Psoas muscle (tissue), 8 donors: Measurements from ENCODE around the gene TEAD4. TPM values are rescaled to one million over a fixed set of nuclear protein-coding genes. Genes with fewer than 3 reads are reported as not detected.

ENCODE experiments used
- ATAC-seq, 4 donors: fragments of 200-7000 bp; cut with Tn5 transposase; one replicate each; pipeline ENCODE4 v1.9.1; 2020; ENCODE audit warnings: moderate library complexity in 3 of 4, mild to moderate bottlenecking in 2 of 4
- DNase-seq, 2 donors: peaks; one replicate each; pipeline ENCODE4 v3.0.0-alpha.2; 2020
- H3K27ac ChIP-seq: fragments of 200-600 bp; one replicate; pipeline ENCODE4 v1.8.0; 2022
- H3K27me3 ChIP-seq, 3 donors: fragments of 200-600 bp in 1 of 3; one replicate each; pipeline versions ENCODE4 v1.6.1 to v1.8.0; 2013 to 2022; ENCODE audit warnings: low read length in 2 of 3, mild to moderate bottlenecking in 2 of 3, moderate library complexity in 1 of 3; ENCODE audit not compliant: insufficient read depth in 3 of 3
- H3K36me3 ChIP-seq, 2 donors: fragments of 200-600 bp in 1 of 2; one replicate each; pipeline versions ENCODE4 v1.6.1 to v1.8.0; 2013 to 2022; ENCODE audit warnings: low read depth in 1 of 2, mild to moderate bottlenecking in 1 of 2, moderate library complexity in 1 of 2; ENCODE audit not compliant: insufficient read depth in 1 of 2
- H3K4me1 ChIP-seq: fragments of 200-600 bp; one replicate; pipeline ENCODE4 v1.8.0; 2022
- H3K4me3 ChIP-seq: fragments of 200-600 bp; one replicate; pipeline ENCODE4 v1.8.0; 2022; ENCODE audit warnings: mild to moderate bottlenecking
- H3K9me3 ChIP-seq: fragments of 200-600 bp; one replicate; pipeline ENCODE4 v1.8.0; 2022
- WGBS, 3 donors: extraction: QIAGEN DNeasy Blood & Tissue Kit; methylation state at CpG; one replicate each; pipeline versions ENCODE4 v1.1.6 to v1.1.7; 2013; 5-methylcytosine and 5-hydroxymethylcytosine counted together
- intact Hi-C, 2 donors: fragments of 100-400 bp; cut with DNase I; formaldehyde crosslinking; loops; one replicate each; pipeline versions ENCODE4 v1.11.0 to v1.14.2; 2022
- polyA plus RNA-seq, 3 donors: library from polyadenylated mRNA; stranded (reverse); fragments of 200-250 nt; gene quantifications; one replicate each; pipeline ENCODE4 v1.2.3, GENCODE V29; 2013
- total RNA-seq, 4 donors: library from RNA; stranded (reverse); fragmentation: NEBNext Ultra II Directional in 2 of 4; extraction: Animal tissue kit (Norgen Biotek cat#: 25700) in 2 of 4; gene quantifications; one replicate each; pipeline versions ENCODE4 v1.2.1 to v1.2.4, GENCODE V29; 2021 to 2023
- TF ChIP-seq, protein P1 (sequence below): fragments of 200-600 bp; IDR thresholded peaks from one replicate; pipeline ENCODE4 v1.8.0; 2022; ENCODE audit warnings: antibody characterized with exemption
- donor health status: healthy with polysubstance abuse.
- donor health status: DM: no; HTN: no; CAD: no; lungs with moderate emphysema.
- donor health status: Bipolar disorder and iron deficiency.
- donor health status: healthy.
- donor health status: DM: yes; HTN: yes; CAD: no.
- donor health status: DM: no; HTN: no; CAD: no.
- donor health status: DM: no; HTN: no; CAD: no.
- donor health status: DM: yes; HTN: yes; CAD: no.

Gene TEAD4
- total and polyA plus RNA-seq, 7 donors = 71.2 to 236 (median 96.2) TPM

- DNase-seq (no peak), ATAC-seq (peak in 2 of 4 donors; percentile 2 to 11)
- Histone ChIP-seq H3K9me3 (no peaks in the 10 kb centered on the region), H3K4me1 (peaks cover 56% of the 10 kb centered on the region), H3K36me3 (peaks cover 0 to 9% of the 10 kb centered on the region in 2 donors), H3K27ac (peak overlapping the region; percentile 76), H3K4me3 (no peak overlapping the region), H3K27me3 (no peaks in the 10 kb centered on the region)
- TF ChIP-seq, protein P1, sequence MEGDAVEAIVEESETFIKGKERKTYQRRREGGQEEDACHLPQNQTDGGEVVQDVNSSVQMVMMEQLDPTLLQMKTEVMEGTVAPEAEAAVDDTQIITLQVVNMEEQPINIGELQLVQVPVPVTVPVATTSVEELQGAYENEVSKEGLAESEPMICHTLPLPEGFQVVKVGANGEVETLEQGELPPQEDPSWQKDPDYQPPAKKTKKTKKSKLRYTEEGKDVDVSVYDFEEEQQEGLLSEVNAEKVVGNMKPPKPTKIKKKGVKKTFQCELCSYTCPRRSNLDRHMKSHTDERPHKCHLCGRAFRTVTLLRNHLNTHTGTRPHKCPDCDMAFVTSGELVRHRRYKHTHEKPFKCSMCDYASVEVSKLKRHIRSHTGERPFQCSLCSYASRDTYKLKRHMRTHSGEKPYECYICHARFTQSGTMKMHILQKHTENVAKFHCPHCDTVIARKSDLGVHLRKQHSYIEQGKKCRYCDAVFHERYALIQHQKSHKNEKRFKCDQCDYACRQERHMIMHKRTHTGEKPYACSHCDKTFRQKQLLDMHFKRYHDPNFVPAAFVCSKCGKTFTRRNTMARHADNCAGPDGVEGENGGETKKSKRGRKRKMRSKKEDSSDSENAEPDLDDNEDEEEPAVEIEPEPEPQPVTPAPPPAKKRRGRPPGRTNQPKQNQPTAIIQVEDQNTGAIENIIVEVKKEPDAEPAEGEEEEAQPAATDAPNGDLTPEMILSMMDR = no peak
- intact Hi-C loops = loop anchor here in 1 of 2 donors (10.0 kb wide), 1 partner anchor 191 kb away; the partner anchor contains the start of gene TEX52
- WGBS, 3 donors = 23 to 55% (median 41%) methylated on average over 6 to 7 of the region's 7 CpGs
Measured at GRCh38 chr12:3045989-3046388, 86.8 kb downstream of the TEAD4 start.

DNA sequence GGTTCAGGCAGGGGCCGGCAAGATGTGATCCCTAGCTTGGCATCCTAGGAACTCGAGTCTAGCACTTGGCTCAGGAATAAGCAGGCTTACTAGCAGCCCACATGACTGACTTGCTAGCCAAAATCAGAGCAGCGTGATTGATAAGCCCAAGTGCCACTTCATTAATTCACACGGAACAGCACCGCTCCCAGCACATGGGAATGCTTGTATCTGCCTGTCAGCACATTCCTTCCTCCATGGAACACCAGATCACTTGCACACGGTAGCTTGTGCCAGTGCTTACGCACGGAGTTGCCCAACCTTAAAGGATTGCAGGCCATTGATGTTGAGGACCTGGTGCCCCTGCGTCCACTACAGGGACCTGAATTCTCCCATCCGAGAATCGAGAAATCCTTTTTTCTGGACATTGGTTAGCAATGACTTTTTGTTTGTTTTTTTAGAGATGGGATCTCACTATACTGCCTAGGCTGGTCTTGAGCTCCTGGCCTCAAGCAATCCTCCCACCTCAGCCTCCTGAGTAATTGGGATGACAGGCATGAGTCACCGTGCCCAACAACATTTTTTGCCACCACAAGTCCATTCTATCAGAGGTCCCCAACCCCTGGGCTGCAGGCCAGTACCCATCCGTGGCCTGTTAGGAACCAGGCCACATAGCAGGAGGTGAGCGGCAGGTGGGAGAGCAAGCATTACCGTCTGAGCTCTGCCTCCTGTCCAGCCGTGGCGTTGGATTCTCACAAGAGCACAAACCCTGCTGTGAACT lies 87.4 kb downstream of the TEAD4 start:
- TF ChIP-seq, protein P1 = no peak
- H3K4me3 ChIP-seq = no peak overlapping the region
- WGBS, 3 donors = 38 to 39% (median 39%) methylated on average over 17 of the region's 17 CpGs
- DNase-seq (peak; percentile 72 to 90), ATAC-seq (peak; percentile 84 to 88 (median 85))
- peak overlapping the region; percentile 76 for H3K27ac ChIP-seq
- peaks cover 55% of the 10 kb centered on the region for H3K4me1 ChIP-seq
- no peaks in the 10 kb centered on the region for H3K9me3 ChIP-seq
- H3K36me3 ChIP-seq = peaks cover 0 to 6% of the 10 kb centered on the region in 2 donors
- H3K27me3 ChIP-seq = no peaks in the 10 kb centered on the region
- intact Hi-C loops = loop anchor here in 1 of 2 donors (10.0 kb wide), 1 partner anchor 192 kb away; the partner anchor contains the start of gene TEX52

DNA sequence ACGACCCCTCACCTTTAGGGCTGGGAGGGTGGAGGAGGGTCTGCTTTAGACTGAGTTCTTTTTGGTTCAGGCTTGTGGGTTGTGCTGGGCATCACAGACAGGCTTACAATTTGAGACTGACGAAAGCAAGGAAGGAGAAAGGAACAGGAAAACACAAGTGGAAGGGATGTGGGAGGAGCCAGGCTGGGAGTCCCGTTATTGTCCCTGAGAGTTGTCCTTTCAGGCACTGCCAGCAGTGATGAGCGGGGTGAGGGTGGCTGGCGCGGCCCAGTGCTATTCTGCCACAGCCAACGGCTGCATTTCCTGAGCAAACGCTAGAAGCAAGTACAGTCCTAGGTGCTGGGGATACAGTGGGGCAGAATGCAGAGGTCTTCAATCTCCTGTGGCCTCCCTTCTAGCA lies 88.8 kb downstream of the TEAD4 start:
- intact Hi-C loops = loop anchor here in 1 of 2 donors (10.0 kb wide), 1 partner anchor 193 kb away; the partner anchor contains the start of gene TEX52
- DNase-seq = no peak

GRCh38 chr12:3048540-3048939 lies 89.3 kb downstream of the TEAD4 start:
- Histone ChIP-seq H3K27me3 (no peaks in the 10 kb centered on the region), H3K9me3 (no peaks in the 10 kb centered on the region), H3K27ac (no peak overlapping the region), H3K4me3 (no peak overlapping the region), H3K36me3 (peaks cover 0 to 6% of the 10 kb centered on the region in 2 donors), H3K4me1 (peaks cover 40% of the 10 kb centered on the region)
- no peak for DNase-seq
- WGBS, 3 donors = 95 to 100% (median 96%) methylated on average over 4 of the region's 4 CpGs
- TF ChIP-seq, protein P1 = no peak
- no peak for ATAC-seq
- intact Hi-C loops = loop anchor here in 1 of 2 donors (10.0 kb wide), 1 partner anchor 194 kb away; the partner anchor contains the start of gene TEX52

More for the DNA sequence above, 88.8 kb downstream of the TEAD4 start:
- Histone ChIP-seq H3K4me3 (no peak overlapping the region), H3K27ac (peak overlapping the region; percentile 16), H3K9me3 (no peaks in the 10 kb centered on the region), H3K27me3 (no peaks in the 10 kb centered on the region), H3K4me1 (peaks cover 42% of the 10 kb centered on the region), H3K36me3 (peaks cover 0 to 6% of the 10 kb centered on the region in 2 donors)
- 44 to 50% (median 46%) methylated on average over 8 of the region's 8 CpGs for WGBS, 3 donors
- ATAC-seq = no peak
- TF ChIP-seq, protein P1 = no peak
